NCI-H2227 treated with DMSO at 0.1 percent for 48 hours (cell line): Measurements from ENCODE around the gene TBC1D4.
"Not testable (repeated sequence)": the region's sequence is repeated elsewhere in the genome, so short reads cannot be mapped to it uniquely, and the experiment has no call there.

Source experiments
- DNase-seq: peaks from one replicate; lab custom pipeline; 2025; lab: John Stamatoyannopoulos, UW

Gene TBC1D4

GRCh38 chr13:75273695-75274094, 208.3 kb downstream of the TBC1D4 start:
- DNase-seq = not testable (repeated sequence)

GRCh38 chr13:75271846-75272245, 210.1 kb downstream of the TBC1D4 start:
- no peak for DNase-seq

GRCh38 chr13:75268481-75268880, 213.5 kb downstream of the TBC1D4 start:
- not testable (repeated sequence) for DNase-seq

DNA sequence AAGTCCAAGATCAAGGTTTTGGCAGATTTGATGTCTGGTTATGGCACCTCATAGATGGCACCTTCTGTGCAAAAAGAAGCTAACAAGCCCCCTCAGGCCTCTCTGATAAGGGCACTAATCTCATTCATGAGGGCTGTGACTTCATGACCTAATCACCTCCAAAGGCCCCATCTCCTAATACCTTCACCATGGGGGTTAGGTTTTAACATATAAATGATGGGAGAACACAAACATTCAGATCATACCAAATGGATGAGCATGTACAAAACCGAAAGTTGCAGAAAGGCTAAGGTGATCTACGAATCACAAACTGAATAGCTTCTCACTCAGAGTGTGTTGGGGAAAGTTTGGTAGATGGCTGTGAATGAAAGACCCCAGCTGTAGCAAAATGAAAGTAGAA, 217.4 kb downstream of the TBC1D4 start:
- DNase-seq = no peak

DNA sequence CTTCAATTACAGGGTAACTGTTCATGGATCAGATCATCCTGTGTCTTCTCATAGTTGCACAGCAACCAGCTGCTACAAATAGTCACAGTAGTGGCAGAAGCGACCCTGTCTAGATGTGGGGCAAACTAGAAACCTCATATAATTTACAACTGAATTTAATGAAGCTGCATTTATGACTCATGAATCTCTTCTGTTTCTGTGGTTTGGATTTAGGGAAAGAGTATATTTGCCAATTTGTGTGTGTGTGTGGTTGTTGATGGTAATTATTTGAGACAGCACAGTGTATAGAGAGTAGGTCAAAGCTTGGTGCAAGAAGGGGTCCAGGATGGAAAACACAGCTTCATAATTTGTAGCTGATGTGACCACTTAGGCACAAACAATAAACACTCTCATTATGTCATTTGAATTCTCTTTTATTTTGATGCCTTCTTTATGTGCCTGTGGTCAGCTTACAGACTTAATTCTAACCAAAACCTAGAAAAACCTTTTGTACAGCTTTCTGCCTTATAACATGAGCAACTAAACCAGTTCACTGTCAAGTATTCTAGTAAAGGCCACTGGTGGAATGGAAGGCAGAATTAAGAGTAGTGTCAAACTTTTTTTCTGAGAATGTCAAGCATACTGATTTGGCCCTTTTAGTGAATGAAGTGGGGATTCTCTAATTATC, 218.1 kb downstream of the TBC1D4 start:
- no peak for DNase-seq

- peak; percentile 49 for DNase-seq
Measured at GRCh38 chr13:75258159-75258782, 223.7 kb downstream of the TBC1D4 start.

DNA sequence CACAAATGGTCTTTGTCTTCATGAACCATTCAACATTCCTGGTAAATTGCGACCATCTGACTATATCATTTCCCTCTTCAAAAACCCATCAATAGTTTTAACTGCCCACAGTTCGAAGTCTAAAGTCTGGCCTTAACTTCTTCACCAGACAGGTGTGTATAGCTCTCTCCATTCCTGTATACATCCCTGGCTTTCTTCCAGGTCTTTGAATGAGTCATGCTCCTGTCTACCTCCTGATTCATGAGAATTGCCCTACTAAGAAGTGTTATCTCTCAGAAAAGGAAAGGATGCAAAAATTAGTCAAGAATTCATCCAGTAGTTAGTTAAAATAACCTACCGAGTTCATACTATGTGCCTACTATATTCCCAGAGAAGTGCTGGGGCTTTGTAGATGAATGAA, 225.0 kb downstream of the TBC1D4 start:
- no peak for DNase-seq

DNA sequence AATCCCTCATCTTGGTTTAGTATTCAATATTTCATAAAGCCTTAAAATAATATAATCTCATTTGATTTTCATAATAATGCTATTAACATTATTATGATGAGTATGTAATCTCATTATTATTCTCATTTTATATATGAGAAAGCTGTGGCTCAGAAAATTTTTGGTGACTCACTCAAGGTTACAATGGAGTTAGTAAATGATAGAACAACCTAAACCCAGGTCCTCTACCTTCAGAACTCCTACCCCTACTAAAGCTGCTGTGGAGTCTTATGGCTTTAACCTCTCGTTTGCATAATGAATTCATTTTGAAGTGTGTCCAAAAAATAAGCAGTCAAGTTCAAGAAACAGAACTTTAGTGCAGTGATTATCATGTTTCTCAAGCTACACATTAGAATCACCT, 226.3 kb downstream of the TBC1D4 start:
- DNase-seq = no peak

GRCh38 chr13:75255147-75255546, 226.8 kb downstream of the TBC1D4 start:
- DNase-seq = peak; percentile 7

GRCh38 chr13:75251188-75251587, 230.8 kb downstream of the TBC1D4 start:
- DNase-seq = no peak

DNA sequence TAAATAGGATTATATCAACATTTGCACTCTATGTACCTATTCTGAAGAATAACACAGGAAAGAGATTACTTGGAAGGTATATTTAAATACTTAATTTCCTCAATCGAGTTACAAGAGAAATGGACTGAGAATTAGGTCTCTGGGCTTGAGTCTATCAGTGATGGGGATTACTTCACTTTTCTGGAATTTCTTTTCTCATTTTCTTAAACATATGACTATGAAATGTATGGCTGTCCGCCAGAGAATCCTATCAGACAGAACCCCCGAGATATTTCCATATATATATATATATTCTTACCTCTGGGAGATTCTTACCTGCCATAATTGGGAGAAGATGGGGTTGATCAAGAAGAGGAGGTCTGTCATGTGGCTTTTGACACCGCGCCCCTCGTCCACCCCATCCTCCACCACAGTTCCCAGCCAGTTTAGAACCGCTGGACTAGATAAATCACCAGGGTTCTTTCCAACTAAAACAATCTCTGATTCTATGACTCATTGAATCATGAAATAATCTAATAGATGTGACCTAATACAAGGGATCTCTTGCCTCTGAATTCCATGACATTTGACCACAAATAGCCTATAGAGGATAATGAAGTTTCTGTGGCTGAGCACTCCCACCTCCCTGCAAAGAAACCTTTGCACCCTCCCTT, 231.3 kb downstream of the TBC1D4 start:
- DNase-seq = no peak

GRCh38 chr13:75245578-75245977, 236.4 kb downstream of the TBC1D4 start:
- DNase-seq = not testable (repeated sequence)

DNA sequence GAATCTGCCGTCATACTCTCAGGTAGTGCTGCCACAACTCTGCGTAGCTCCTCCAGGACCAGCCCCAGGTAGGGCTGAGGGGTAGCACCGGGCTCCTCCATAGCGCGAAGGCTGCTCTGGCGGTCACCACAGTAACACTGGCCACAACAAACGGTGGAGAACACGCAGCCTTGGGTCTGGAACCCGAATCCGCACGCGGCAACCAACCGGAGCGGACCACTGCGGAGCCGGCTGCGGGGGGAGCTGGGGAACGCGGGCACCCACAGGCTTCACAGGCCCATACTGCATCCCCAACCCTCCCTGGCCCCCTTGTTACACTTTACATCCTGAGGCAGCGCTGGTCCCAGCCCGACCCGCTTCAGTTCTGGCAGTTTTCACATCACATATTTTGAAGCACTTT, 241.7 kb downstream of the TBC1D4 start:
- DNase-seq = not testable (repeated sequence)

DNA sequence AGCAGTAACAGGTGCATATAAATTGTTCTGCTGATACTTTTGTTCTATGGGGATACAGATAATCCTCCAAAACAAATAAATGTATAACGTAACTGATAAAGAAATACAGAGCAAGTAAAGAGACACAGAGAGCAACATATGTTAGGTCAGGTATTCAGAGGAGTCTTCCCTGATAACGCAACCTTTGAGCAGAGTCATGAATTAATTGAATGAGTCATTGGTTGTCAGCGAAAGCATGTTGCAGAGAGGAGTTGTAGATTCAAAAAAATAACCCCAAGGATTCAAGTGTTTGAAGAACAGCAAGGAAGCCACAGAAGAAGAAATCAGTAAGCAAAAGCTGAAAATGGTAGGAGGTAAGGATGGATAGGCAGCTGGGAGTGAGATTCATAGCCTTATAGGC, 245.2 kb downstream of the TBC1D4 start:
- DNase-seq = no peak
